IMR-90 (cell line): ENCODE measurements around the gene ZNF862. TPM values are rescaled to one million over a fixed set of nuclear protein-coding genes. Genes with fewer than 3 reads are reported as not detected.

Experiments used
- ATAC-seq: fragments of 200-7000 bp; cut with Tn5 transposase; 2 replicates; pipeline ENCODE4 v1.9.1; 2020; ENCODE audit warnings: low read depth, mild to moderate bottlenecking, moderate library complexity
- BruUV-seq: library from RNA; stranded (reverse); fragments of 400-500 nt; replicated peaks from 2 replicates; lab custom pipeline; 2021; lab: Mats Ljungman, UMichigan
- CTCF ChIA-PET: fragments of 300-600 bp; formaldehyde crosslinking; extraction: SDS; loops from one replicate; lab custom pipeline; 2021; ENCODE audit warnings: antibody characterized with exemption; lab: Yijun Ruan, JAX
- POLR2A ChIA-PET: fragments of 300-600 bp; sonication (Branson Sonifier 250); formaldehyde crosslinking; loops from one replicate; lab custom pipeline; 2022; ENCODE audit warnings: antibody characterized with exemption; ENCODE audit not compliant: unreplicated experiment; lab: Charles Lee
- DNase-seq: peaks from one replicate; pipeline ENCODE4 v3.0.0; 2013
- H2AFZ ChIP-seq: replicated peaks from 2 replicates; pipeline ENCODE3; 2013; ENCODE audit warnings: low read length, mild to moderate bottlenecking; ENCODE audit not compliant: poor library complexity
- H2AK5ac ChIP-seq: 2 replicates; pipeline ENCODE4 v1.6.1; 2013; ENCODE audit warnings: low read depth, low read length, inconsistent platforms
- H2AK9ac ChIP-seq: replicated peaks from 2 replicates; pipeline ENCODE3; 2013; ENCODE audit warnings: mild to moderate bottlenecking, low read depth, low read length, moderate library complexity; ENCODE audit not compliant: poor library complexity
- H2BK120ac ChIP-seq: 2 replicates; pipeline ENCODE4 v1.6.1; 2013; ENCODE audit warnings: low read depth, low read length, inconsistent platforms
- H2BK15ac ChIP-seq: 3 replicates; pipeline ENCODE4 v1.6.1; 2013; ENCODE audit warnings: low read depth, low read length, inconsistent platforms
- H2BK20ac ChIP-seq: 2 replicates; pipeline ENCODE4 v1.6.1; 2013; ENCODE audit warnings: low read depth, mild to moderate bottlenecking, inconsistent platforms, low read length, moderate library complexity
- H2BK5ac ChIP-seq: 2 replicates; pipeline ENCODE4 v1.6.1; 2013; ENCODE audit warnings: mild to moderate bottlenecking, low read depth, low read length, inconsistent platforms; ENCODE audit not compliant: poor library complexity, severe bottlenecking
- H3K14ac ChIP-seq: replicated peaks from 2 replicates; pipeline ENCODE4 v1.6.1; 2013; ENCODE audit warnings: low read depth, low read length, inconsistent platforms
- H3K18ac ChIP-seq: 2 replicates; pipeline ENCODE4 v1.6.1; 2013; ENCODE audit warnings: low read depth, low read length, control low read depth
- H3K23ac ChIP-seq: 2 replicates; pipeline ENCODE4 v1.6.1; 2013; ENCODE audit warnings: low read depth, low read length, inconsistent platforms
- H3K27ac ChIP-seq: 2 replicates; pipeline ENCODE4 v1.5.1; 2013; ENCODE audit warnings: mild to moderate bottlenecking, control low read depth, low read length; ENCODE audit not compliant: insufficient read depth
- H3K27me3 ChIP-seq: 2 replicates; pipeline ENCODE4 v1.6.1; 2013; ENCODE audit warnings: low read length; ENCODE audit not compliant: control insufficient read depth, insufficient read depth
- H3K36me3 ChIP-seq: 2 replicates; pipeline ENCODE4 v1.6.1; 2013; ENCODE audit warnings: low read length, mixed read lengths; ENCODE audit not compliant: control insufficient read depth, insufficient read depth
- H3K4ac ChIP-seq: 2 replicates; pipeline ENCODE4 v1.6.1; 2013; ENCODE audit warnings: low read depth, low read length, inconsistent platforms
- H3K4me1 ChIP-seq: 2 replicates; pipeline ENCODE4 v1.6.1; 2013; ENCODE audit warnings: low read length, mixed read lengths; ENCODE audit not compliant: control insufficient read depth, insufficient read depth
- H3K4me2 ChIP-seq: 2 replicates; pipeline ENCODE4 v1.6.1; 2013; ENCODE audit warnings: low read depth, mild to moderate bottlenecking, control low read depth, low read length, moderate library complexity
- H3K4me3 ChIP-seq: 2 replicates; pipeline ENCODE4 v1.5.1; 2013; ENCODE audit warnings: low read depth, mild to moderate bottlenecking, control low read depth, low read length, moderate library complexity; ENCODE audit not compliant: insufficient read depth
- H3K56ac ChIP-seq: 2 replicates; pipeline ENCODE4 v1.6.1; 2013; ENCODE audit warnings: low read length, inconsistent platforms; ENCODE audit not compliant: insufficient read depth; ENCODE audit errors: extremely low read depth
- H3K79me1 ChIP-seq, 2 experiments: 2 replicates each; pipeline ENCODE4 v1.6.1; 2013; ENCODE audit warnings: low read length in 2 of 2, inconsistent platforms in 1 of 2, low read depth in 1 of 2
- H3K9ac ChIP-seq: 2 replicates; pipeline ENCODE4 v1.6.1; 2013; ENCODE audit warnings: low read depth, low read length, control low read depth
- H3K9me1 ChIP-seq: 2 replicates; pipeline ENCODE4 v1.6.1; 2013; ENCODE audit warnings: low read length, inconsistent platforms; ENCODE audit not compliant: insufficient read depth
- H3K9me3 ChIP-seq: 2 replicates; pipeline ENCODE4 v1.6.1; 2013; ENCODE audit warnings: low read length; ENCODE audit not compliant: control insufficient read depth, insufficient read depth
- H4K20me1 ChIP-seq: 2 replicates; pipeline ENCODE4 v1.6.1; 2013; ENCODE audit warnings: low read length, inconsistent platforms; ENCODE audit not compliant: insufficient read depth
- H4K5ac ChIP-seq: 2 replicates; pipeline ENCODE4 v1.6.1; 2013; ENCODE audit warnings: mild to moderate bottlenecking, low read depth, low read length, control low read depth
- H4K8ac ChIP-seq, 2 experiments: 2 replicates each; pipeline ENCODE4 v1.6.1; 2013; ENCODE audit warnings: low read depth in 2 of 2, low read length in 2 of 2, control low read depth in 1 of 2, inconsistent platforms in 1 of 2
- H4K91ac ChIP-seq: 2 replicates; pipeline ENCODE4 v1.6.1; 2013; ENCODE audit warnings: low read depth, low read length, inconsistent platforms; ENCODE audit not compliant: insufficient read depth
- CHD1 ChIP-seq: IDR thresholded peaks from 2 replicates; pipeline ENCODE4 v1.6.1; 2012; ENCODE audit warnings: low read depth, low read length, improper control_type of control experiment
- ELK1 ChIP-seq: fragments of 150-350 bp; IDR thresholded peaks from 2 replicates; pipeline ENCODE4 v1.6.1; 2016; ENCODE audit warnings: low read depth, mild to moderate bottlenecking, low read length, moderate library complexity, borderline replicate concordance
- FOS ChIP-seq: fragments of 150-350 bp; IDR thresholded peaks from 2 replicates; pipeline ENCODE4 v1.6.1; 2016; ENCODE audit warnings: low read depth, low read length
- MAFK ChIP-seq: IDR thresholded peaks from 2 replicates; pipeline ENCODE4 v1.6.1; 2012; ENCODE audit warnings: low read depth, low read length, improper control_type of control experiment
- MAZ ChIP-seq: IDR thresholded peaks from 2 replicates; pipeline ENCODE4 v1.6.1; 2012; ENCODE audit warnings: low read depth, mild to moderate bottlenecking, low read length, improper control_type of control experiment, moderate library complexity, borderline replicate concordance
- MXI1 ChIP-seq: IDR thresholded peaks from 2 replicates; pipeline ENCODE4 v1.6.1; 2012; ENCODE audit warnings: low read depth, mild to moderate bottlenecking, low read length, moderate library complexity, borderline replicate concordance
- NFE2L2 ChIP-seq: fragments of 150-350 bp; IDR thresholded peaks from 2 replicates; pipeline ENCODE4 v1.6.1; 2016; ENCODE audit warnings: low read depth, mild to moderate bottlenecking, low read length
- POLR2A ChIP-seq: IDR thresholded peaks from 2 replicates; pipeline ENCODE4 v1.6.1; 2012; ENCODE audit warnings: mild to moderate bottlenecking, low read depth, low read length
- RAD21 ChIP-seq: IDR thresholded peaks from 2 replicates; pipeline ENCODE4 v1.6.1; 2012; ENCODE audit warnings: low read length, improper control_type of control experiment
- RCOR1 ChIP-seq: IDR thresholded peaks from 2 replicates; pipeline ENCODE4 v1.6.1; 2012; ENCODE audit warnings: mild to moderate bottlenecking, low read length, improper control_type of control experiment; ENCODE audit not compliant: insufficient replicate concordance
- SMC3 ChIP-seq: fragments of 150-350 bp; IDR thresholded peaks from 2 replicates; pipeline ENCODE4 v1.6.1; 2016; ENCODE audit warnings: low read depth, mild to moderate bottlenecking, antibody characterized with exemption, low read length, moderate library complexity
- USF2 ChIP-seq: fragments of 150-350 bp; IDR thresholded peaks from 2 replicates; pipeline ENCODE4 v1.6.1; 2017; ENCODE audit warnings: mild to moderate bottlenecking, antibody characterized with exemption, low read length, low read depth
- WGBS, 2 experiments: methylation state at CpG; one replicate each; pipeline versions ENCODE4 v1.1.5 to v1.1.7; 2013; ENCODE audit warnings: missing lambda C conversion rate in 2 of 2; ENCODE audit not compliant: insufficient read length in 1 of 2; ENCODE audit errors: extremely low coverage in 2 of 2; 5-methylcytosine and 5-hydroxymethylcytosine counted together
- dilution Hi-C: fragments of 300-500 bp; cut with HindIII; formaldehyde crosslinking; loops from one replicate; pipeline ENCODE4 v1.14.3; 2018; ENCODE audit warnings: low sequenced_read_pairs; ENCODE audit not compliant: unreplicated experiment
- in situ Hi-C: fragments of 300-500 bp; cut with MboI; formaldehyde crosslinking; loops from 3 replicates; pipeline ENCODE4 v1.14.3; 2019; ENCODE audit warnings: low sequenced_read_pairs, inconsistent platforms, mixed read lengths
- intact Hi-C: fragments of 100-400 bp; cut with micrococcal nuclease; formaldehyde crosslinking; loops from 2 replicates; pipeline ENCODE4 v1.10.0; 2022
- polyA plus RNA-seq, 3 experiments: library from polyadenylated mRNA; depleted of rRNA; stranded (reverse); fragments of >200 nt; gene quantifications; 2 replicates each; pipeline ENCODE4 v1.2.3, GENCODE V29; 2012; ENCODE audit warnings: low replicate concordance in 1 of 3
- total RNA-seq: library from RNA; depleted of rRNA; stranded (reverse); fragments of >200 nt; gene quantifications from 2 replicates; pipeline ENCODE4 v1.2.3, GENCODE V29; 2012

The ZNF862 gene
- total and polyA plus RNA-seq, 2 of the 4 experiments (the other 2 are of a cell fraction): 5.9 to 10.8 TPM

GRCh38 chr7:149816794-149817193 is 21.4 kb upstream of the ZNF862 start:
- peaks cover 12% of the 10 kb centered on the region; the same call in 1 of the 2 replicates for H3K27me3 ChIP-seq

More at GRCh38 chr7:149816794-149817193, 21.4 kb upstream of the ZNF862 start:
- no peak overlapping the region for H3K27ac ChIP-seq
- no peak overlapping the region for H2AK9ac ChIP-seq
- no peak for TF ChIP-seq USF2
- no peak for TF ChIP-seq FOS
- TF ChIP-seq MAZ: no peak
- no peak for TF ChIP-seq MAFK
- TF ChIP-seq POLR2A: no peak
- no peak for TF ChIP-seq RAD21
- TF ChIP-seq ELK1: no peak
- no peak for TF ChIP-seq RCOR1
- TF ChIP-seq SMC3: no peak
- no peak for TF ChIP-seq MXI1
- TF ChIP-seq NFE2L2: no peak
- TF ChIP-seq CHD1: no peak
- no peak overlapping the region for H2AFZ ChIP-seq
- H3K4me1 ChIP-seq: no peaks in the 10 kb centered on the region
- H3K4me2 ChIP-seq: no peak overlapping the region
- no peak overlapping the region for H2BK15ac ChIP-seq
- H4K8ac ChIP-seq: no peak overlapping the region
- no peak overlapping the region for H2BK20ac ChIP-seq
- H4K5ac ChIP-seq: no peak overlapping the region
- H4K20me1 ChIP-seq: no peaks in the 10 kb centered on the region
- DNase-seq (no peak), ATAC-seq (no peak)
- H3K36me3 ChIP-seq: no peaks in the 10 kb centered on the region
- intact Hi-C loops (no loop called here), in situ Hi-C loops (no loop called here), dilution Hi-C loops (no loop called here)
- BruUV-seq: no TSS peak
- H3K4me3 ChIP-seq: no peak overlapping the region
- H3K9ac ChIP-seq: no peak overlapping the region
- ChIA-PET POLR2A (no interaction called here), CTCF (no interaction called here)
- no peak overlapping the region for H3K4ac ChIP-seq
- no peak overlapping the region for H2BK120ac ChIP-seq
- H3K79me1 ChIP-seq: no peaks in the 10 kb centered on the region
- H3K56ac ChIP-seq: no peak overlapping the region
- WGBS, 2 experiments: no CpG with 5 or more reads among the region's 4 CpGs
- no peak overlapping the region for H3K23ac ChIP-seq
- no peaks in the 10 kb centered on the region for H3K9me3 ChIP-seq
- no peak overlapping the region for H2BK5ac ChIP-seq
- no peaks in the 10 kb centered on the region for H3K9me1 ChIP-seq
- H3K14ac ChIP-seq: no peak overlapping the region
- H4K91ac ChIP-seq: no peak overlapping the region
- H2AK5ac ChIP-seq: no peak overlapping the region
- no peak overlapping the region for H3K18ac ChIP-seq
